ENCODE data around the gene RHD.

Gene RHD

DNA sequence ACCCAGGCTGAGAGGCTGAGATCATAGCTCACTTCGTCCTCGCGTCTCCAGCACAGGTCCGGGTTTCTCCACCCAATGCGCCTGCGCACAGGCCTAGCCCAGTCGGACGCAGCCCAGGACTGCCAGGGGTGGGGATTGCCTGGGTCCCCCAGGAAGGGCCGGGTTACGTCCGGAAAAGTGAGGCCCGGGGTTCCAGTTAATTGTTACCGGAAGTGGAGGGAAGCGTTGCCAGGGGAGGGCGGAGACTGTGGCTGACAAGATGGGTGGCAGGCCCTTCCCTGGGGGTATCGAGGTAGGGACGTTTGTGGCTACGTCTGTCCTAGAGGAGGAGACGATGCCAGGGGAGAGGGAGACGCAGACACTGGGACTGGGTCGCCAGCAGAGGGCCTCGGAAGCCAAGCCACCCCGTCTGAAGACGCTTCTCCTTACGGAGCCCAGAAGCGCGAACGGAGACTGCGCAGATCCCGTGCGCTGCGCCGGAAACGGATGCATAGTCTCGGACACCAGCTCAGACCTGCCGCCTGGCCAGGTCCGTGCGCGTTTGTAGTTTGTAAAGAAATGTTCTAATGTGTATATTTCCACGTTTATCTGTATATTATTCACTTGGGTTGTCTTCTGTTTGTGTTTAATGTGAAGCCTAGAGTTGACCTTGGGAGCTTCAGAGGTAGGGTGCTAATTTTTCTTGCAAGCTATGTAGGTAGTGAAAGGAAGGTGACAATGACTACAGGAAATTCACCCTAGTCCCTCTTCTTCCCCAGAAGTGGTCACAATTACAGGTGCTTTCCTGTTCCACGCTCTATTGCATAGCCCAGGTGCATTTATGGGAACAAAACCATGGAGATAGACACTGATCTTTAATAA, 32.4 kb upstream of the RHD start:
- peak; percentile 78 for TF ChIP-seq FOXP2 (optimal IDR thresholded peaks at IDR 0.05; ENCODE audit: control extremely low read depth, extremely low read length, insufficient read depth)
- peak; percentile 85 for TF ChIP-seq POLR2AphosphoS5 (IDR thresholded peaks at IDR 0.05; ENCODE audit: borderline replicate concordance, low read depth, low read length)
- TF ChIP-seq EZH2 (IDR thresholded peaks at IDR 0.05) = no peak
- DNase-seq (ENCODE audit: low read depth, low spot score) = peak; percentile 92
- H3K27ac ChIP-seq = peak overlapping the region; percentile 91
- H3K9ac ChIP-seq (ENCODE audit: insufficient read length) = peak overlapping the region; percentile 83
- H3K36me3 ChIP-seq (ENCODE audit: insufficient read depth, low read length) = peaks cover 44% of the 10 kb centered on the region
- H3K9me3 ChIP-seq (ENCODE audit: low read depth, low read length) = no peaks in the 10 kb centered on the region
- peak overlapping the region; percentile 80 for H3K4me3 ChIP-seq

DNA sequence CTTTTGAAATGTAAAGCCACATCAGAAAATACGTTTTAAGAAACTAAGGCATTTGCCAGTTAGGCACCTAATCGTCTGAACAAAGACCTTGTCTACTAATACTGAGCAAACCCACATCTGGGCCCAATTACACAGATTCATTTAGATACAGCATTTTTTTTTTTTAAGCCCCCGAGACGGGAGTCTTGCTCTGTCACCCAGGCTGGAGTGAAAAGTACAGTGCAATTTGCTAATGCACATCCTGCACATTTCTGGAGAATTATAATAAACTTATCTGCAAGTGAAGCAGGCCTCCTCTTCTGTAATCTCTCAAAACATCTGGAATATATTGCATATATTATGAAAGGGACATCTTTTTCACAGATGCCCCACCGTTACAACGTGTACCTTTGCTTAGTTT, 28.4 kb upstream of the RHD start:
- peaks cover 60% of the 10 kb centered on the region for H3K36me3 ChIP-seq (ENCODE audit: insufficient read depth, low read length)
- peak overlapping the region; percentile 93 for H3K27ac ChIP-seq
- H3K9me3 ChIP-seq (ENCODE audit: low read depth, low read length) = no peaks in the 10 kb centered on the region
- H3K4me3 ChIP-seq = peak overlapping the region; percentile 100
- TF ChIP-seq FOXP2 (optimal IDR thresholded peaks at IDR 0.05; ENCODE audit: control extremely low read depth, extremely low read length, insufficient read depth) (no peak), POLR2AphosphoS5 (IDR thresholded peaks at IDR 0.05; ENCODE audit: borderline replicate concordance, low read depth, low read length) (peak; percentile 46)
- peak; percentile 82 for DNase-seq (ENCODE audit: low read depth, low spot score)
- H3K9ac ChIP-seq (ENCODE audit: insufficient read length) = peak overlapping the region; percentile 69

DNA sequence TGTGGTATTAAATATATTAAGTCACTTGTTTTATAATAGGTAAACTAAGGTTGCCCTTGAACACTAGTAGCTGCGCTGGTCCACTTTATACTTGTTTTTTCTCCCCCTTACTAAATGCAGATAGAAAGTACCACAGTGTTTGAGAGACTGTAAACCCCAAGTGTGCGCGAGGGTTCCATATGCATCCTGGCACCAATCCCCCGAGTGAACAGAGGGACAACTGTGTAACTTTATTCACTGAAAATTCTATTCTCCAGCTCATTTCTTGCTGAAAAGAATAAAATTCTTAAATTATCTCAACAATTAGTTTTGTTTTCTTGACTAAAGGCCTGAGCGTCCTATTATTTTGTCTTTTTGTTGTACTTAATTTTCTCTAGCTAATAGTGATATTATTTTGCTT, 26.9 kb upstream of the RHD start:
- peak overlapping the region; percentile 96 for H3K9ac ChIP-seq (ENCODE audit: insufficient read length)
- H3K36me3 ChIP-seq (ENCODE audit: insufficient read depth, low read length) = peaks cover 56% of the 10 kb centered on the region
- TF ChIP-seq POLR2AphosphoS5 (IDR thresholded peaks at IDR 0.05; ENCODE audit: borderline replicate concordance, low read depth, low read length) (no peak), EZH2 (IDR thresholded peaks at IDR 0.05) (no peak), FOXP2 (optimal IDR thresholded peaks at IDR 0.05; ENCODE audit: control extremely low read depth, extremely low read length, insufficient read depth) (no peak)
- H3K27ac ChIP-seq = peak overlapping the region; percentile 93
- H3K4me3 ChIP-seq = peak overlapping the region; percentile 100
- no peaks in the 10 kb centered on the region for H3K9me3 ChIP-seq (ENCODE audit: low read depth, low read length)
- DNase-seq (ENCODE audit: low read depth, low spot score) = no peak

- no peak for DNase-seq (ENCODE audit: low read depth, low spot score)
- H3K9ac ChIP-seq (ENCODE audit: insufficient read length) = peak overlapping the region; percentile 96
- H3K4me3 ChIP-seq = peak overlapping the region; percentile 100
- peak overlapping the region; percentile 93 for H3K27ac ChIP-seq
- H3K36me3 ChIP-seq (ENCODE audit: insufficient read depth, low read length) = peaks cover 50% of the 10 kb centered on the region
- TF ChIP-seq FOXP2 (optimal IDR thresholded peaks at IDR 0.05; ENCODE audit: control extremely low read depth, extremely low read length, insufficient read depth) (no peak), EZH2 (IDR thresholded peaks at IDR 0.05) (no peak), POLR2AphosphoS5 (IDR thresholded peaks at IDR 0.05; ENCODE audit: borderline replicate concordance, low read depth, low read length) (no peak)
- H3K9me3 ChIP-seq (ENCODE audit: low read depth, low read length) = no peaks in the 10 kb centered on the region
These were observed 26.3 kb upstream of the RHD start for GRCh38 chr1:25245809-25246599.

DNA sequence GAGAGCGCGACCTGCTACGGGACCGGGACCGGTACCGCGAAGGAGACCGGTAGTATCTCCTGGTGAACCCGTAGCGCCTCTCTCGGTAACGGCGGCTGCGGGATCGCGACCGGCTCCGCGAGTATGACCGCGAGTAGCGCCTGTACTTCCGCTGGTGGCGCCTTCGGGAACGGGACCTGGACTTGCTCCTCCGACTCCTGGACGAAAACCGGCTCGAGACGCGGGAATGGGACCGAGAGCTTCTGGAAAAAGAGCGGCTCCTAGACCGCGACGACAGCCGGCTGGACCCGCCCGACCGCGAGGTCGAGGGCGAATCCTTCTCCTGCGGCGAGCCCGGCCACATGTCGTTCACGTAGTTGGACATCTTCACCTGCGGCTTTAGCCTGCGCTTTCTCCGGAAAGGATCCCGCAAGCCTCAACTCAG, 25.7 kb upstream of the RHD start:
- Histone ChIP-seq H3K9ac (ENCODE audit: insufficient read length) (peak overlapping the region; percentile 96), H3K9me3 (ENCODE audit: low read depth, low read length) (no peaks in the 10 kb centered on the region), H3K36me3 (ENCODE audit: insufficient read depth, low read length) (peaks cover 49% of the 10 kb centered on the region), H3K4me3 (peak overlapping the region; percentile 100), H3K27ac (peak overlapping the region; percentile 93)
- TF ChIP-seq EZH2 (IDR thresholded peaks at IDR 0.05) (no peak), FOXP2 (optimal IDR thresholded peaks at IDR 0.05; ENCODE audit: control extremely low read depth, extremely low read length, insufficient read depth) (no peak), POLR2AphosphoS5 (IDR thresholded peaks at IDR 0.05; ENCODE audit: borderline replicate concordance, low read depth, low read length) (no peak)
- DNase-seq (ENCODE audit: low read depth, low spot score) = no peak

DNA sequence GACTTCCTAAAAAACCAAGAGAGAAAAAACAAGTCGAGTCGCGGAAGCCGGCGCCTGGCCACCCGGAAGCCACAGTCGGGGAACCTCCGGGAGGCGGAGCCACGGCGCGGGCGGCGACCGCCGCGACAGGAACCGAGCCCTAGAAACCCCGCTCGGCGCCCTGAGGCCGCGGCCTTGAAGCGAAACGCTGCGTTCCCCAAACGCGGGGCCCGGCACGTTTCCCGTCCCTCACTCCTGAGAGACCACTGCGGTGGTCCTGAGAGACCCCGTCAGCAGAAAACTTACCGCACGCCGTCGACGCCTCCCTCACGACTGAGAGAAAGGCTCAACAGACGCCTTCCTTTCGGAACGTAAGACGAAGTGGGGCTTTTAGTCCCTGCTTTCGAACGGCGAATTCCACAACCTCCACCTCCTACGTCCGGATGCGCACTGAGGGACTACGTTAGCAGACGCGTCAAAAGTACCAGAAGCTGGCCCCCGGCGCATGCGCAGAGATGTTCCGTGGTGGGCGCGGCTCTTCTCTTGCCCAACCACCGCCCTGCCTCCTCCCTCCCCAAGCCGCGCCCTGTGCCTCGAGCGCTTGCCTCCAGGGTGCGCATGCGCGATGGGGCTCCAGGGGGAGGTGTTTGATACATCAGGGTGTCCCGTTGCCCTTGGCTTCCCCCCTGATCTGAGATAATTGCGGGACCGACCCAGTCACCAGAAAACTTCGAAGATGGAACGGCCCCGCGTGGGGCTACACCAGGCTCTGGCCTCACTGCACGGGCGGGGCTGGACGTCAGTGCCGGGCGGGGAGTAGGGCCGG, 25.1 kb upstream of the RHD start, which contains the start of gene RSRP1:
TSS of gene RSRP1 (minus strand) at position 431 of the 805 bp plus-strand sequence. CDS start 491 bp downstream, outside the sequence.
- Histone ChIP-seq H3K9ac (ENCODE audit: insufficient read length) (peak within 1 kb of the TSS; percentile 96), H3K36me3 (ENCODE audit: insufficient read depth, low read length) (peaks cover 43% of the 10 kb centered on the region), H3K27ac (peak within 1 kb of the TSS; percentile 93), H3K4me3 (peak within 1 kb of the TSS; percentile 100), H3K9me3 (ENCODE audit: low read depth, low read length) (no peaks in the 10 kb centered on the region)
- peak; percentile 88 for DNase-seq (ENCODE audit: low read depth, low spot score)
- TF ChIP-seq POLR2AphosphoS5 (IDR thresholded peaks at IDR 0.05; ENCODE audit: borderline replicate concordance, low read depth, low read length) = peak; percentile 100
- TF ChIP-seq EZH2 (IDR thresholded peaks at IDR 0.05) = no peak

DNA sequence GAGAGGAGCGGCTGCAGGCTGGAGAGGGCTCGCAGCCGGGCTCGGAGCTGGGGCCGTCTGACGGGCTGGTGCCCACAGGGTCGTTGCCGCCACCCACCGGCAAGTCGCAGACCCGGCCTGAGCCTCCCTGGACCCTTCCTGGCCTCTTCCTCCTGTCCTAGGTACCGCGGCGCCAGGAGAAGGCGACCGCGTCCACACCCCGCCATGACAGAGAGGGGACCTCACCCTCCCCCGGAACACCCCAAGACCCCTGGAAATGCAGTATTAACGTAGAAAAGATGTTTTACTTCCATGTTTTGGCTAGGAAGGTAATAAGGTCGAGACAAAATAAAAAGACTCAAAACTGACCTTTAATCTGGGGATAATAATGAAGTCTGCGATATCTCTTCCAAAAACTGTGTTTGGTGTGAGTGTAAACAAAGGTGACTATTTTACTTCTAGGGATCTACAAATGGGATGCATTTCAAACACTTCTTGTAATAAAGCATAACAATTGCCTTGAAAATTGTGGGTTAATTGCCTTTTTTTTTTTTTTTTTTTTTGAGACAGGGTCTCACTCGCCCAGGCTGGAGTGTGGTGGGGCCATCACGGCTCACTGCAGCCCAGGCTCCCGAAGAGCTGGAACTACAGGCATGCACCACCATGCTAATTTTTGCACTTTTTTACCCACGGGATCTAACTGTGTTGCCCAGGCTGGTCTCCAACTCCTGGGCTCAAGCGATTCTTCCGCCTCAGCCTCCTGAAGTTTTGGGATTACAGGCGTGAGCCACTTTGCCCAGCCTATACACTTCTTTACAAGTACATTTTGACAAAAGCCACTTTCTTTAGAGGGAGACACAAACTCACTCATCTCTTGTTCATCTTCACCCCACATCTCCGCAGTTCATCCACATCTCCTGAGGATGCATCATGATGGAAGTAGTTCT, 24.2 kb upstream of the RHD start:
- no peak for DNase-seq (ENCODE audit: low read depth, low spot score)
- no peak for TF ChIP-seq FOXP2 (optimal IDR thresholded peaks at IDR 0.05; ENCODE audit: control extremely low read depth, extremely low read length, insufficient read depth)
- no peak for TF ChIP-seq EZH2 (IDR thresholded peaks at IDR 0.05)
- no peak for TF ChIP-seq POLR2AphosphoS5 (IDR thresholded peaks at IDR 0.05; ENCODE audit: borderline replicate concordance, low read depth, low read length)
- no peaks in the 10 kb centered on the region for H3K9me3 ChIP-seq (ENCODE audit: low read depth, low read length)
- H3K9ac ChIP-seq (ENCODE audit: insufficient read length) = peak overlapping the region; percentile 66
- H3K27ac ChIP-seq = no peak overlapping the region
- peaks cover 34% of the 10 kb centered on the region for H3K36me3 ChIP-seq (ENCODE audit: insufficient read depth, low read length)
- peak overlapping the region; percentile 100 for H3K4me3 ChIP-seq

Measured in SK-N-MC (cell line).